Measurements from ENCODE around the gene GGT1.
A peak's percentile ranks its signal among the peaks of the same experiment; 100 is the strongest.

The GGT1 gene

GRCh38 chr22:24578355-24579257, 24.4 kb upstream of the GGT1 start (continued):
- no peak for TF ChIP-seq ZNF518A (tag by site-specific recombination; conservative IDR thresholded peaks at IDR 0.05; ENCODE audit: low read depth)
- TF ChIP-seq ZXDB (tag by site-specific recombination; IDR thresholded peaks at IDR 0.05) = peak; percentile 68
- TF ChIP-seq ZNF2 (tag by site-specific recombination; IDR thresholded peaks at IDR 0.05) = no peak; the same call in none of the 2 replicates
- peak; percentile 93 for TF ChIP-seq BCL6B (tag by site-specific recombination; IDR thresholded peaks at IDR 0.05)
- TF ChIP-seq ZNF843 (tag by site-specific recombination; IDR thresholded peaks at IDR 0.05) = peak; percentile 78
- peak; percentile 87 for TF ChIP-seq TRIM28 (IDR thresholded peaks at IDR 0.05; ENCODE audit: borderline replicate concordance, low read length)
- no peak for TF ChIP-seq ZNF585B (tag by site-specific recombination; IDR thresholded peaks at IDR 0.05)
- TF ChIP-seq ZNF292 (tag by site-specific recombination; IDR thresholded peaks at IDR 0.05; ENCODE audit: borderline replicate concordance, low read depth) = no peak
- TF ChIP-seq ZNF121 (tag by site-specific recombination; IDR thresholded peaks at IDR 0.05) = 0 out of 2 replicates have a peak, but pooled peaks have one; percentile 43
- no peak for TF ChIP-seq ZNF37A (tag by site-specific recombination; IDR thresholded peaks at IDR 0.05)
- peak; percentile 73 for TF ChIP-seq SP7 (tag by site-specific recombination; IDR thresholded peaks at IDR 0.05)
- TF ChIP-seq ZEB2 (tag by site-specific recombination; IDR thresholded peaks at IDR 0.05) = peak; percentile 79
- no peak for TF ChIP-seq ZBTB7A (tag by site-specific recombination; IDR thresholded peaks at IDR 0.05; ENCODE audit: low read depth)
- peak; percentile 81 for TF ChIP-seq PRDM10 (tag by site-specific recombination; IDR thresholded peaks at IDR 0.05)
- TF ChIP-seq PRDM6 (tag by site-specific recombination; IDR thresholded peaks at IDR 0.05) = peak; percentile 96; the same call in 1 of the 2 replicates
- TF ChIP-seq ZNF391 (tag by site-specific recombination; IDR thresholded peaks at IDR 0.05; ENCODE audit: borderline replicate concordance, low read depth) = 0 out of 2 replicates have a peak, but pooled peaks have one; percentile 73
- peak; percentile 76; the same call in 1 of the 2 replicates for TF ChIP-seq GLI2 (tag by site-specific recombination; IDR thresholded peaks at IDR 0.05; ENCODE audit: borderline replicate concordance, low read depth)
- TF ChIP-seq SP3 (tag by site-specific recombination; IDR thresholded peaks at IDR 0.05) = no peak
- TF ChIP-seq KLF10 (tag by site-specific recombination; IDR thresholded peaks at IDR 0.05) = peak; percentile 51; the same call in 1 of the 2 replicates
- TF ChIP-seq ZNF366 (tag by site-specific recombination; conservative IDR thresholded peaks at IDR 0.05) = peak; percentile 51; the same call in 1 of the 2 replicates
- peak; percentile 60; the same call in 1 of the 2 replicates for TF ChIP-seq BCL11A (tag by site-specific recombination; IDR thresholded peaks at IDR 0.05; ENCODE audit: low read depth)
- TF ChIP-seq PATZ1 (tag by site-specific recombination; IDR thresholded peaks at IDR 0.05) = 0 out of 2 replicates have a peak, but pooled peaks have one; percentile 11
- TF ChIP-seq GLIS1 (tag by site-specific recombination; IDR thresholded peaks at IDR 0.05) = 0 out of 2 replicates have a peak, but pooled peaks have one; percentile 19
- TF ChIP-seq ZNF248 (tag by site-specific recombination; IDR thresholded peaks at IDR 0.05) = no peak
